Left renal pelvis (tissue), 4 donors: ENCODE results near the gene MYO7A. TPM values are rescaled to one million over a fixed set of nuclear protein-coding genes. Genes with fewer than 3 reads are reported as not detected.

ENCODE experiments used
- DNase-seq, 4 donors: peaks; one replicate each; pipeline ENCODE4 v3.0.0-alpha.2; 2013; ENCODE audit warnings: low read depth in 4 of 4, low spot score in 3 of 4
- polyA plus RNA-seq, 4 donors: library from polyadenylated mRNA; unstranded; fragments of 120-200 nt; gene quantifications; one replicate each; pipeline ENCODE4 v1.2.1, GENCODE V29; 2013; ENCODE audit not compliant: insufficient read length in 4 of 4

Gene MYO7A
- polyA plus RNA-seq, 4 donors = 2.2 to 4.2 (median 2.8) TPM

DNA sequence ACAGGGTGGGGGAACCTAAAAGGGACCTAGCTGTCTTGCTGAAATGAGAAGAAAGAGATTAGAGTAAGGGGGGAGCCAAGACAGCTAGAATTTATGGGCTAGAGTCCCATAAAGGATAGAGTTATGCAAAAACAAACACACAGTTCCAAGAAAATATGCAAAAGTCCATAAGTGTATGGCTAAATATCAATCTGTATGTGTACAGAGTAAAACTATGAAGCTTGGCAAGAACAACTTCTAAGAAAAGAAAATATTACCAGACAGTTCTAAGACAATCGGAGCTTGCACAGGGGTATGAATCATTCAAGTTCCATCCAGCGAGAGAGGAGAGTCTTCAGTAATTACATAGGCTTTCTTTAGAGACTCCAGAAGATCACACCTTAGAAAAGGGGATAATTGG, 131.6 kb downstream of the MYO7A start:
- no peak for DNase-seq

DNA sequence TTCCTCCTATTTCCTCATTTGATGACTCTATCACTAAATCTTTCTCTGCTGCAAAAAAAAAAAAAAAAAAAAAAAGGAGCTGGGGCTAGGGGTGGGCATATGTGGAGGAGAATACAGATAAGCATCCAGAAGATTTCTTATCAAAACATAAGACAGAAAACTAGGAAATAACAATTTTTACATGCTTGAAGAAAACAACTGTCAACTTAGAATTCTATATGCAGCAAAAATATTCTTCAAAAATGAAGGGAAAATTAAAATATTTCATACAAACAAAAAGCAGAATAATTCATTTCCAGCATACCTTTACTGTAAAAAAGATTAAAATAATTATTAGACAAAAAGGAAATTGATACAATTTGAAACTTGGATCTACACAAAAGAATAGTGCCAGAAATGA, 134.8 kb downstream of the MYO7A start:
- DNase-seq = no peak

Other genes with a start within 250 kb of the MYO7A start
- gene B3GNT6, start 93.8 kb upstream of the MYO7A start, polyA plus RNA-seq = not detected
- 10 to 100 TPM; 17.4 to 31.9 (median 24.7) TPM for gene CAPN5, start 61.3 kb upstream of the MYO7A start, polyA plus RNA-seq
- gene OMP, start 25.4 kb upstream of the MYO7A start, polyA plus RNA-seq = under 1 TPM in 2 of 4 donors, not detected in 2; 0.50 to 0.53 TPM
- under 1 TPM in 3 of 4 donors, not detected in 1; 0.18 to 0.46 (median 0.34) TPM for gene GDPD4, start 173.4 kb downstream of the MYO7A start, polyA plus RNA-seq